Loucy (cell line): ENCODE data around the gene NEK6.

Experiments used
- EZH2phosphoT487 ChIP-seq: fragments of 200-600 bp; IDR thresholded peaks from 2 replicates; pipeline ENCODE4 v1.6.1; 2018; ENCODE audit warnings: antibody characterized with exemption, mild to moderate bottlenecking, moderate library complexity, borderline replicate concordance
- TF ChIP-seq, protein P1 (sequence below): fragments of 200-600 bp; sonication (generic); conservative IDR thresholded peaks from 2 replicates; pipeline ENCODE4 v1.5.1; 2014; ENCODE audit warnings: mild to moderate bottlenecking, antibody characterized with exemption, low read length

DNA sequence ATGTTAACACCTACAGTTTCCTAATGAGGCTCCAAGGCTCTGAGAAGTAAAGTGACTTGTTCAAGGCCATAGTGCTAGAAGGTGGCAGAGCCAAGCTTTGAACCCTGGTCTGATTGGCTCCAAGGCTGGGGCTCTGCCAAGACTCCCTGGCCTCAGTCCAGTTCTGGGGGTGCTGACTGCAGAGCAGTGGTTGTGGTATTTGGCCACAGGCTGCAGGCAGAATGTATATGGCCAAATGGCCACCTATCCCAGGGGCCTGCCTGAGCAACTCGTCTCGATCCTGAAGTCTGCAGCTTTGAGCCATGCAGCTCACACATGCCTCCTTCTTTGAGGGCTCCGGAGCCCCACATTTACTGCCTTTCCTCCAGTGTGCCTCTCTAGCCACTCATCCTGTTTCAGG lies 9.7 kb upstream of the NEK6 start:
- TF ChIP-seq, protein P1, sequence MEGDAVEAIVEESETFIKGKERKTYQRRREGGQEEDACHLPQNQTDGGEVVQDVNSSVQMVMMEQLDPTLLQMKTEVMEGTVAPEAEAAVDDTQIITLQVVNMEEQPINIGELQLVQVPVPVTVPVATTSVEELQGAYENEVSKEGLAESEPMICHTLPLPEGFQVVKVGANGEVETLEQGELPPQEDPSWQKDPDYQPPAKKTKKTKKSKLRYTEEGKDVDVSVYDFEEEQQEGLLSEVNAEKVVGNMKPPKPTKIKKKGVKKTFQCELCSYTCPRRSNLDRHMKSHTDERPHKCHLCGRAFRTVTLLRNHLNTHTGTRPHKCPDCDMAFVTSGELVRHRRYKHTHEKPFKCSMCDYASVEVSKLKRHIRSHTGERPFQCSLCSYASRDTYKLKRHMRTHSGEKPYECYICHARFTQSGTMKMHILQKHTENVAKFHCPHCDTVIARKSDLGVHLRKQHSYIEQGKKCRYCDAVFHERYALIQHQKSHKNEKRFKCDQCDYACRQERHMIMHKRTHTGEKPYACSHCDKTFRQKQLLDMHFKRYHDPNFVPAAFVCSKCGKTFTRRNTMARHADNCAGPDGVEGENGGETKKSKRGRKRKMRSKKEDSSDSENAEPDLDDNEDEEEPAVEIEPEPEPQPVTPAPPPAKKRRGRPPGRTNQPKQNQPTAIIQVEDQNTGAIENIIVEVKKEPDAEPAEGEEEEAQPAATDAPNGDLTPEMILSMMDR = no peak
- TF ChIP-seq EZH2phosphoT487 = no peak
